Putamen (tissue), 1 donor: ENCODE data around the gene NPHS1.
"Not testable (repeated sequence)": the region's sequence is repeated elsewhere in the genome, so short reads cannot be mapped to it uniquely, and the experiment has no call there.

ENCODE experiments used
- DNase-seq: peaks from one replicate; pipeline ENCODE4 v3.0.0-alpha.2; 2016; ENCODE audit warnings: low spot score

NPHS1 gene

DNA sequence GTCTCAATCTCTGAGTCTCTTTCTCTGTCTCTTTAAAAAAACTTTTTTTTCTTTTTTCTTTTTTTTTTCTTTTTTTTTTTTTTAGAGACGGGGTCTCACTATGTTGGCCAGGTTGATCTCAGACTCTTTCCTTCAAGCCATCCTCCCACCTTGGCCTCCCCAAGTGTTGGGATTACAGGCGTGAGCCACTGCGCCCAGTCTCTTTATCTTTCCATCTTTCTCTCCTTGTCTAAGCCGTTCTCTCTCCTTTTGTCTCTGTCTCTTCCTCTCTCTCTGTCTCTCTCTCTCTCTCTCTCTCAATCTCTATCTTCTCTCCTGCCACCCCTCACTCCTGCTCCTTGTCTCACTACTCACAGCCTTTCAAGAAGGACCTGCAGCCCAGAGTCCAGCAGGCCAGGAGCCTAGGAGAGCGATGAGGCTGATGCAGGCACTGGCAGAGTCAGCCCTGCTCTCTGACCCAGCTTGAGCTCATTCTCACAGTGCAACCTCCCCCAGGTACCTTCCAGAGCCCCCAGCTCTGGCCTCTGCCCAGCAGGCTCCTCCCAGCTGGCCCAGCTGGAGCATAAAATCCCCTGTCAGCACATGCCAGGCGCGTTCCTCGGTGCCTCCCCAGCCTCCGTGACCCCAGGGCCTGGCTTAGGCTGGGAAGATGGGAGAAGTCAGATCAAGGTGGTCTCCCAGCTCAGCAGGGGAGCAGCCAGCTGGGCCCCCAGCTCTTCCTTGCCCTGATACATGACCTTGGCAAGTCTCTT, at the start of gene NPHS1:
NPHS1 (minus strand) TSS at position 476 of the 752 bp plus-strand sequence. CDS start 667 bp downstream, outside the sequence.
- DNase-seq: no peak

- DNase-seq: no peak
Observed at GRCh38 chr19:35901055-35901644, 48.8 kb upstream of the NPHS1 start.

DNA sequence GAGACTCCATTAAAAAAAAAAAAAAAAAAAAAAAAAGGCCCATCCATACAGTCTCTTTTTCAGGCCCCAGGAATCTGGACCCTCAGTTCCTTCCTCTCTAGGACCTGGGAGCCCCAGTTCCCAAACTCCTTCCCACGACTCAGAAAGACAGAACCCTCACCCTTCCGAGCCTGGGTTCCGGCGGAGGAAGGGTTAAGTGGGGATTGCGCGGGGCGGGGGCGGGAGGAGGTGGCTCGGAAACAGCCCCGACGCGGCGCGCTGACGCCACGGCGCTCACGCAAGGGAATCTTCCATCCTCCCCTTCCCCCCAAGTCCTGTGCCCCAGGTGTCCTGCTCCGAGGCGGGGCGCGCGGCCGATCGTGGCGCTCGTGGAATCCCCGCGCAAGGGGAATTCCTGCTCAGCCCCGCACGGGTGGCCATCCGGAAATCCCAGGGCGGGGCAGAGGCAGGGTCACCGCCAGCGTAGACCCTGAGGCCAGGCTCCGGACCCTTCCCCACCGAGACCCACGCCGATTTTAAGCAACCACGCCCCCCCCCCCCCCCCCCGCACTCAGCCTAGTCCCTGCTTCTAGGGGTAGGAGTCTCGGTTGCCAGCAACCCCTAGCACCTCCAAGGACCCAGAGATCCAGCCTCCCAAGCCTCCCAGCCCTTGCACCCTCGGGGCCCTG, 47.4 kb upstream of the NPHS1 start:
- peak; percentile 83 for DNase-seq

DNA sequence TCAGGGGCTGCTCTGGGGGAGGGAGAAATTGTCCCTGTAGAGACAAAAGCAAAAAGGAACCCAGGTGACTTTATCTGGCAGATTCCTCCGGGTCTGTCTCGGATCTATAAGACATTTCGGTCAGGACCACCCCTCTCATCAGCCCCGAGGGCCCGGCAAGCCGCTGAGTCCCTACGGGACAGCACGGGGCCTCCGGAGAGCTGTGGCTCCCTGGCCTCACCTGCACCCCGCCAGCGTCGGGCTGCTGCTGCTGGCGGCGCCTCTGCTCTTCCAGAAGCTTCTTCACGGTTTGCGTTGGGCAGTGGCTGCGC, 46.1 kb upstream of the NPHS1 start:
- DNase-seq: no peak

DNA sequence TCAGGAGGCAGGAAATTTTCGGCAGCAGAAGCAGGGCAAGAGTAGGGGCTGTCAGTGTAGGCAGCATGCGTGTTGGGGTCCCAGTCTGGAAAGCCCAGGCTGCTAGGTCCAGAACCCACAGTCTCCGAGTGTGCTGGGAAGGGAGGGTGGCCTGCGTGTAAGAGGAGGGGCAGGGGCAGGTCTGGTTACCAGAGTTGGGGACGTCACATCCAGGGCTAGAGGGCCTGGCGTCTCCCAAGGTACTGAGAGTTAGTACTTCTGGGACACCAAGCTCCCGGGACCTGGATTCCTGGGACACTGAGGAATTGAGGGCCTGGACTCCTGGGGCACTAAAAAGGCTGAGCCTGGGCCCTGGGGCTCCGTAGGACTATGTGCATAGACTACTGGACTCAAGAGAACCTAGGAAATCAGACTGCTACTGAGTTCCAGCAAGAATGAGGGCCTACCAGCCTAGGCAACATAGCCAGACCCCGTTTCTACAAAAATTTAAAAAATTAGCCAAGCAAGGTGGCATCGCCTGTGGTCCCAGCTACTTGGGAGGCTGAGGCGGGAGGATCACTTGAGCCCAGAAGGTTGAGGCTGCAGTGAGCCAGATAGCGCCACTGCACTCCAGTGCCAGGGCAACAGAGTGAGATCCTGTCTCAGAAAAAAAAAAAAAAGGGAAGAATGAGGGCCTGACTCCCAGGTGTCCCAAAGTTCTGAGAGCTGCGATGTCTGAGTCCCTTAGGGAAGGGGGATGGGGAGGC, 45.6 kb upstream of the NPHS1 start:
- DNase-seq: no peak

- no peak for DNase-seq
Observed at GRCh38 chr19:35896643-35897040, 44.3 kb upstream of the NPHS1 start.

DNA sequence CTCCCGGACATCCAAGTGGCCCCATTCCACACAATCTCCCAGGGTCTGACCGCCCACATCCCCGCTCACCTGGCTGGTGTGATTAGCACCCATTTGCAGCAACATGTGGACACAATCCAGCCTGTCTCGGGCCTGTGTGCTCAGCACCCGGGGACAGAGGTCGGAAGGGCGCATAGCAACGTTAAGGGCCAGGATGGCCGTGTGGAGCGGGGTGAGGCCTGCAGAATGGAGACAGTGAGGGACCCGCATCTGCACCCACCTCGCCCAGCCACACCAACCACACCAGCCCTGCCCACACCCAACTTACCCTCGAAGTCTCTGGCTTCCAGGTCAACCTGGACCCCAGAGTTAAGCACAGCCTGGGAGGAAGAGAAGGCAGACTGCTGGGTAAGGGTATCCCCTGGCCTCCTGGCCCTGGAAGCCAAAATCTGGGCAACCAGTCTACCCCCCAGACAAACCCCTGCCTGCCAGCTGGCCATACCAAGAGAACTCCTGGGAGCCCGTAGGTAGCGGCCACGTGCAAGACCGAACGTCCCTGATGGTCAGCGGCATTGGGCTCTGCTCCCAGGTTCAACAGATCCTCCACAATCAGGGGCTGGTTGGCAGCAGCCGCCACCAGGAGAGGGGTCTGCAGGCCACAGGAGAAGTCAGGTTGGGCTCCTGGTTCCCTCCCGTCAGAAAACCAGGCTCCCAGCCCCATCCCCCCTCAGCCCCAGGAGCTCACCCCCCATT, 43.8 kb upstream of the NPHS1 start:
- DNase-seq: no peak

- no peak for DNase-seq
Observed at GRCh38 chr19:35894342-35894741, 42.0 kb upstream of the NPHS1 start.

DNA sequence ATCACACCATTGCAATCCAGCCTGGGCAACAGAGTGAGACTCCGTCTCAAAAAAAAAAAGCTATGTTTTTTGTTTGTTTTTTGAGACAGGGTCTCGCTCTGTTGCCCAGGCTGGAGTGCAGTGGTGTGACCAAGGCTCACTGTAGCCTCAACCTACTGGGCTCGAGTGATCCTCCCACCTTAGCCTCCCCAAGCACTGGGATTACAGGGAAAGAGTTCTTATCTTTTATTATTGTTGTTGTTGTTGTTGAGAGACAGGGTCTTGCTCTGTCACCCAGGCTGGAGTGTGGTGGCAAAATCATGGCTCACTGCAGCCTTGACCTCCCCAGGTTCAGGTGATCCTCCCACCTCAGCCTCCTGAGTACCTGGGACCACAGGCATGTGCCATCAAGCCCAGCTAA, 39.5 kb upstream of the NPHS1 start:
- not testable (repeated sequence) for DNase-seq

GRCh38 chr19:35890113-35890650, 37.9 kb upstream of the NPHS1 start:
- DNase-seq: no peak

DNA sequence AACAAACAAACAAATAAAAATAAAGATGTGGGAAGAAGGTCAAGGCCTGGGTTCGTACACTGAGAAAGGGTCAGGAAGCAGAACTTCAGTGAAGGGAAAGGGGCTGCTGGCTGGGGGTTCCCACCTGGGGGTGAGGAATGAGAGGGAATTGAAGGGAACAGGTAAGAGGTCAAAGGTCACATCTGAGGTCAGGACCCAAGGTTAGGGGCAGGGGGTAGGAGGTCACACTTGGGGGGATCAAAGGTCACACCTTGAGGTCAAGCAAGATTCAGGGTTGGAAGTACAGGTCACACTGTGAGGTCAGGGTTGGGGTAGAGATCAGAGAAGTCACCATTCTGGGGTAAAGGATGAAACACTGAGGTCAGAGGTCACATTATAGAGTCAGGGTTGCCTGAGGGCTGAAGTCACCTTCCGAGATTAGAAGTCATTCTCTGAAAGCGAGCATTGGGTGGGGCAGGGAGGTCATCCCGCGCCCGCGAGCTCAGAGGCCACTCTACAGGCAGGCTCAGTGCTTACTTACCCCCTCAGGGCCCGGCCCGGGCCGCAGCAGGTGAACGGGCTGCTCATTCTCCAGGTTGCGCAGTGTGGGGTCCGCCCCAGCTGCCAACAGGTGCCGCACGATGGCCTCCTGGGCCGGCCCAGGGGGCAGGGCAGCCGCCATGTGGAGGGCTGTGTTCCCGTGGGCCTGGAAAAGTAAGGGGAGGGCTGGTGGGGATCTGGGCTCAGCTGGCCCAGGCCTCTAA, 37.2 kb upstream of the NPHS1 start:
- no peak for DNase-seq

GRCh38 chr19:35888398-35888797, 36.1 kb upstream of the NPHS1 start:
- no peak for DNase-seq

GRCh38 chr19:35887197-35887596, 34.9 kb upstream of the NPHS1 start:
- no peak for DNase-seq

DNA sequence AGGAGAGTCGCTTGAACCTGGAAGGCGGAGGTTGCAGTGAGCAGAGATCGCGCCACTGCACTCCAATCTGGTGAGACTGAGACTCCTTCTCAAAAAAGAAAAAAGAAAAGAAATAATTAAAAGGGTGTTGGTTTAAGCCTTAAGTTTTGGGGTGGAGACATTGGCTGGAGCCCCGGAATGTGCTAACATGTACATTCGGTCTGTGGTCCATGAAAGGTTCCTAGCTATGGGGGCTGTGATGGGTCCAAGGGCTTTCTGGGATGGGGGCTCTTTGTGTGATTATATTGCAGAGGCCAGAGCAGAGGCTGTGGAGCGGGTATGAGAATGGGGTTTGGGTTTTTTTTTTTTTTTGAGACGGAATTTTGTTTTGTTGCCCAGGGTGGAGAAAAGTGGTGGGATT, 33.6 kb upstream of the NPHS1 start:
- no peak for DNase-seq

DNA sequence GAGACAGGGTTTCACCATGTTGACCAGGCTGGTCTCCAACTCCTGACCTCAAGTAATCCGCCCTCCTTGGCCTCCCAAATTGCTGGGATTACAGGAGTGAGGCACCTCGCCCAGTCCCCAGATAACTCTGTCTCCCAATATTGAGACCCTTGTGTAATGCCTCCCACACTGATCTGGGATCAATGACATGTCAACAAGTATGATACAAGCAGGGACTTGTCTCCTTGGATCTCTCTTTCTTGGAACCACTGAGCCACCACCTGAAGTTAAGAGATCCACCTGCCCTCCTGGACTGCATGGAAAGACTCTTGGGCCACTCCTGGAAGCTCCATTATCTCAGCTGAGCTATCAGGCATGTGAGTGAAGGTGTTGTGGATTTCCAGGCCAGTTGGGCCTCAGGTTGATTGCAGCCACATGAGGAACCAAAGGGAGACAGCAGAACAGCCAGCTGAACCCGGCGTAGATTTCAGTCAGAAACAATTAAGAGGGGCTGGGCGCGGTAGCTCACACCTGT, 33.0 kb upstream of the NPHS1 start:
- no peak for DNase-seq

DNA sequence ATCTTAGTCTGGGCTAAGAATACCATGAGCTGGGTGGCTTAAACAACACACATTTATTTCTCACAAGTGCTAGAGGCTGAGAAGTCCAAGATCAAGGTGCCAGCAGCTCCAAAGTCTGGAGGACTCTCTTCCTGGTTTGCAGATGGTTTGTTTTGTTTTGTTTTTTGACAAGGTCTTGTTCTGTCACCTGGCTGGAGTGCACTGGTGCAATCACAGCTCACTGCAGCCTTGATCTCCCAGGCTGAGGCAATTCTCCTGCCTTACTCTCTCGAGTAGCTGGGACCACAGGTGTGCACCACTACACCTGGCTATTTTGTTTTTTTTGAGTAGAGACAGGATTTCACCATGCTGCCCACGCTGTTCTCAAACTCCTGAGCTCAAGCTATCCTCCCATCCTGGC, 31.6 kb upstream of the NPHS1 start:
- DNase-seq: no peak

DNA sequence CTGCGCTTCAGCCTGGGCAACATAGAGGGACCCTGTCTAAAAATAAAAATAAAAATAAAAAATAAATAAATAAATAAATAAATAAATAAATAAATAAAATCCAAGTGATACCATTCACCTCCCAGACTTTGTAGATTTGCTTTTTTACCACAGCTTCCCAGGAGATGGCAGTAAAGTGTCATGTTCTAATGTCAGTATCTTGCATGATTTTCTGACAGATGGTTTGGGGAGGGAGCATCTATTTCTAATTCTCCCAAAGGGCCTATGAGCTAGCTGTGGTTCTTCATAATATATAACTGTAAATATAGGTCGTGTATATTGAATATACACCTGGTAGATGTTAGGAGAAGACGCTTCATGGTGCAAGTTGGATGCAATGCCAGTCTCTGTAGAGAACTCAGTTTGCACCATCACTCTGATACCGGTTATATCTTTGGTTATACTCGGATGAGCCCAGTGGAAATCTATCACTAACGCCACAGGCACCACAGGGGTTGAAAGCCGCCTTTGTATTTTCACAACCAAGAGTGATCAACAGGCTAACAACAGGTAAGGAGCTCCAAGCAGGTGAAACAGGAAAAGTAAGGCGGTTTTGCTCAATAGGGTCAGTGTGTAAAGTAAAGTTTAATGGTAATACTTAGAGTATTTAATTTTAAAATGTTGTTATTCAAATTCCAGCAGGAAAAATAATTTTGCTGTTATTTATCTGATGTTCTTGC, 30.0 kb upstream of the NPHS1 start:
- peak; percentile 83 for DNase-seq

DNA sequence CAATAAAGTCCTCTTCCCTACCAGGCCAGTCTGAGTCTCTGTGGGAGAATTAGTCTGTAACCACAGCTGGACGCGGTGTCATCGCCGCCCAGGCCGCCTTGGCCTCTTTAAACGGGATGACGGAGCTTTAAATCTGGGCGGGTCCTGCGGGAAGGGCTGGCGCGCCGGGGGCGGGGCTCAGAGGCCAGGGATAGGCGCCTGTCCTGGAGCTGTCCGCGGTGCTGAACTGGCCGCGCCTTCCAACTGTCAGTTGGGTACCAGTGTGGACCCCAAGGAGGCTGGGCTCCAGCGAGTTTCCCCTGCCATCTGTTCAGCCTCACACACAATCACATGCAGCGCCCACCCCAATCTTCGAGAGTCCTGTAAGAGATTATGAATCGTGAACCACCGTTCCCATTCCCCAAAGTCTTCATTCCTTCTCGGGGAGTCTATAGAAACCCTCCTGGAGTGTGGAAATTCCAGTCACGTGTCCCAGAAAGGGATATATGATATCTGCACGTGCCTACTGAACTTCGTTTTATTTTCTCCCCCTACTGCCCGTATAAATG, 27.5 kb upstream of the NPHS1 start:
- peak; percentile 81 for DNase-seq

GRCh38 chr19:35879068-35879467, 26.8 kb upstream of the NPHS1 start:
- no peak for DNase-seq

DNA sequence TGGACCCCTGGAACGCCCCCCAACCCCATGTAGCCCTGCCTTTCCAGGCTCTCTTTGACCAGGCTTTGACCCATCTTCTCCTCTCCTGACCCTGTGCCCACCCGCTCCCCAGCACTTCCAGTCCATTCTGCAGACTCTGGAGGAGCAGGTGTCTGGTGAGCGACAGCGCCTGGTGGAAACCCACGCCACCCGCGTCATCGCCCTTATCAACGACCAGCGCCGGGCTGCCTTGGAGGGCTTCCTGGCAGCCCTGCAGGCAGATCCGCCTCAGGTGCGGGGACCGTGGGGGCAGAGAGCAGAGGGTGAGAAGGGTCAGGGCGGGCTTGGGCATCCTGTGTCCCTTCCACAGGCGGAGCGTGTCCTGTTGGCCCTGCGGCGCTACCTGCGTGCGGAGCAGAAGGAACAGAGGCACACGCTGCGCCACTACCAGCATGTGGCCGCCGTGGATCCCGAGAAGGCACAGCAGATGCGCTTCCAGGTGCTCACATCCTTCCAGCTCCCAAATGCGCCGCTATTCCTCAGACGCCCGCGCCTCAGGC, 22.2 kb upstream of the NPHS1 start:
- no peak for DNase-seq
